Posterior vena cava (tissue), 2 donors: ENCODE results near the gene MYLK4. TPM values are rescaled to one million over a fixed set of nuclear protein-coding genes. Genes with fewer than 3 reads are reported as not detected.

ENCODE experiments used
- DNase-seq: peaks from one replicate; pipeline ENCODE4 v3.0.0-alpha.2; 2020; ENCODE audit warnings: low spot score
- intact Hi-C, 2 donors: fragments of 100-400 bp; cut with DNase I; formaldehyde crosslinking; loops; one replicate each; pipeline versions ENCODE4 v1.14.1 to v1.14.2; 2022 to 2023
- total RNA-seq, 2 donors: library from RNA; stranded (reverse); fragmentation: NEBNext Ultra II Directional; extraction: Animal tissue kit (Norgen Biotek cat#: 25700); gene quantifications; one replicate each; pipeline ENCODE4 v1.2.1, GENCODE V29; 2021
- donor health status: DM: yes; HTN: yes; CAD: no.
- donor health status: DM: yes; HTN: yes; CAD: no.

Gene MYLK4
- total RNA-seq, 2 donors from 2014 or later: 0.67 to 0.74 TPM

DNA sequence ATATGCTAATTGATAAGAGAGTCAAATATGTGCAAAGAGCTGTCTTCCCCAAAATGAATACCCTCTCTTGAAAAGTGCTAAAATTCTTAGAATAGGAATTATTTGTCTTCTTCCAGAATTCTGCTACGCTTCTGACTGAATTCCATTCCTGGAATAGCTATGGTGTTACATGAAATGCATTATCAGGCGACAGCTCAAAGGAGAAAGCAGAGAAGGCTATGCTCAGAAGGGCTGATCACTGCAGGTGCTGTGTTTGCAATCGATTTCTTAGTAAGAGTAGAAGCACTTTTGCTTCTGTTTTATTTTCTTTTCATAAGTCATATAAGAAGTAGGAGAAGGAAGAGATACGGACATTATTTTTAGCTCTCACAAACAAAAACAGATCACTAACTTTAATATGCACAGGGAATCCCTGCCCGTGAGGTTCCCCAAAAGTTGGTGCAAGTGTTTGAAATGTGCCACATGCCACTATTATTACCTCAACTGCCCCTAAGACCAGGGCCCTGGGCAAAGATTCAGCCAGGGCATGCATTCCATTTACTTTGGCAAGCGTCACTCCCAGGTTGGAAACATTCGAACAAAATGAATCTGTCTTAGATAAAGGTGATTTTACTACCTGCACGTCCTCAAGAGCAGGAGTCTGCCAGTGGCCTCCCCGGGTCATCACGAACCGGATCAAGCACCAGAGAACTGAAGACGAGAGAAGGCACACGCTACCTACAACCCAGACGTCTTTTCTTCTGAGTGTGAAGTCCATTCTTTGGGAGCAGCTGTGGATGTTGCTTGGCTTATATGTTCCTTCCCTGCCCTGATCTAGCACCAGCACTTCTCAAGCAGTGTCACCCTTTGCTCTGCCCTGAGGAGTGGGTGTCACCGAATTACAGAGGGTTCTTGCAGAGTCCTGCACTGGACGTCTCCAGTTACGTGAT lies 7.2 kb downstream of the MYLK4 start:
- no peak for DNase-seq
- intact Hi-C loops: no loop called here

DNA sequence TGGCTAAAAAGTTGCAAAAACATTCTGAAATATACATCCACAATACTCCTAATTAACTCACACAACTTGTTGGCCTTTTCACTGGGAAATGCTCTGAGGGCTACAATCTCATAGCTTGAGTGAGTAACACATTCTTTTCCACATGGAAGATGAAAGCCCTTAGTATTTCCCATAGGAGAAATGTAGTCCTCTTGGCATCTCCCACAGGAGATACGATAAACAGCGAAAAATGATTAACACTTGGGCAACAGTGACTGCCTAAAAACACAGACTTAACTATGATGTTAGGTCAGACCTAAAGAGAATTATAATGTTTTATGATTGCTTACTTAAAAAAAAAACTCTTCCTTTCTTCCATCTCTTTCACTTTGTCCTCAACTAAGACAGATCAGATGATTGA lies 9.0 kb downstream of the MYLK4 start:
- DNase-seq: no peak
- intact Hi-C loops: no loop called here

DNA sequence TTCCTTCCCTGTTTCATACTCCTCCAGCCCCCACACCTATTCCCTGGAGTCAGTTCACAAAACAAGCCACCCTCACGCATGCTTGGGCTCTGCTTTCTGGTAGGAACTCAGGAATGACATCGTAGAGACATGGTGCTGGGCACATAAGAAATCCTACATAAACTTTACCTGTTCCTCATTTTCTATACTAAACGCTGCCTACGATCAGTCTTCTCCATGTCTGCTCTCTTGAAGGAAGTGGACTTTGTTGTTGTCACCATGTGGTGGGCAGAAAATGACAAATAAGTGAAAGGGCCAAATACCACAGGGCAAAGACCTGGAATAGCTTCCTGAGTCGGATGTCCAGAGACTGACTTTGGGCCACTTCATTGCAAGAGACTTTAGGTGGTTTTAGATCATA lies 10.1 kb downstream of the MYLK4 start:
- intact Hi-C loops: no loop called here
- DNase-seq: no peak

DNA sequence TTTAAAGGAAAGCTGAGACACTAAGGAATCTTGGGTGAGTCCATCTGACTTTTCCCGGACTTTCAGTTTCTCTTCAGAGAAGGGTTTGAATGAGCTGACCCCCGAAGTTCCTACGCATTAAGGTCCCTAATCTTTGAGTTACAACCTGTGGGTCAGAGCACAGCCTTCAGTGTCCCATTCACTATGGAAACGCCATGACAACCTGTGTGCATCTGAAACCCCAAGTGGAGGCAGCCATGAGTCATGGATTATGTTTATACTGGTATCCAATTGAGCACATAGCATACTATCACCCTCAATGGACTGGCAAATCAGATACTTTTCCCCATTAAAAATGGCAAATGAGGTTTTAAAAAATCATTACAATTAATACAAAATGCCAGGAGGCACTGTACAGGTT lies 11.4 kb downstream of the MYLK4 start:
- no peak for DNase-seq
- intact Hi-C loops: no loop called here

DNA sequence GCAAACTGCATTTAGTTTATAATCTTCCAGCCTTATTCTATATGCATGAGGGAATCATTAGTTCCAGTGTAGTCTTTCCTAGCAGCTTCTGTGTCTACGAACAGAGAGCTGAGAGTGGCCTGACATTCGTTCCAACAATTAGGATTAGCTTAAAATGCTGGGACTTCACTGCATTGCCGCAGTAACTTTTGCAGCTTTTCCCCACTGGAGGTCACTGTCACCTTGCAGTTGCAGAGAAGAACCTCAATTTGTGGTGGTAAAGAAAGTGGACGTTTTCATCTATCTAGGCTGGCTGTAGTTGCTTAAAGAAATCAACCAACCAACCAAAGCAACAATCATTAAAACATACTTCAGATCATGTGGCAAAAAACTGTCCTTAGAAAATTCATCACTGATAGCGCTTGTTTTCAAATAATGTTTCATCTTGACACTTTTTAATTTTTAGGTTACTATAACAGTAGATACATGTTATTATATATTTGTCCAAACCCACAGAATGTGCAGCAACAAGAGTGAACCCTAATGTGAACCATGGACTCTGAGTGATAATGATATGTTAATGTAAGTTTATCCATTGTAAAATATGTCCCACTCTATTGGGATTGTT lies 12.2 kb downstream of the MYLK4 start:
- intact Hi-C loops: no loop called here
- DNase-seq: no peak

DNA sequence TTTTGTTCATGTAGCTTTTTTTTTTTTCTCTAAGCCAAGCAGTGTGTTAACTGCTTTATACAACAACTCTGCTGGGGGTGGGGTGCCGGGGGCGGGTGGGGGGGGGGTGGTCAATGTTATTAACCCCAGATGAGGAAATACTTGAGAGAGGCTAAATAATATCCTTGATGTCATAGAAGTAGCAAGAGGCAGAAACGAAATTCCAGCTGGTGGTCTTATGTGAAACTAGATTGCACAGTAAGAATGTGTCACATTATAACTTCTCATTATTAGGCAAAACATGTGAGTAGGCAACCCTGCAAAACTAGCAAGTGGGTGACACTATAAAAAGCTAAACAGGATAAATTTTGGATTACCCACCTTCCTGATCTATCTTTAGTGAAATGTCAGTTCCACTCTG lies 12.8 kb downstream of the MYLK4 start:
- intact Hi-C loops: no loop called here
- DNase-seq: no peak

DNA sequence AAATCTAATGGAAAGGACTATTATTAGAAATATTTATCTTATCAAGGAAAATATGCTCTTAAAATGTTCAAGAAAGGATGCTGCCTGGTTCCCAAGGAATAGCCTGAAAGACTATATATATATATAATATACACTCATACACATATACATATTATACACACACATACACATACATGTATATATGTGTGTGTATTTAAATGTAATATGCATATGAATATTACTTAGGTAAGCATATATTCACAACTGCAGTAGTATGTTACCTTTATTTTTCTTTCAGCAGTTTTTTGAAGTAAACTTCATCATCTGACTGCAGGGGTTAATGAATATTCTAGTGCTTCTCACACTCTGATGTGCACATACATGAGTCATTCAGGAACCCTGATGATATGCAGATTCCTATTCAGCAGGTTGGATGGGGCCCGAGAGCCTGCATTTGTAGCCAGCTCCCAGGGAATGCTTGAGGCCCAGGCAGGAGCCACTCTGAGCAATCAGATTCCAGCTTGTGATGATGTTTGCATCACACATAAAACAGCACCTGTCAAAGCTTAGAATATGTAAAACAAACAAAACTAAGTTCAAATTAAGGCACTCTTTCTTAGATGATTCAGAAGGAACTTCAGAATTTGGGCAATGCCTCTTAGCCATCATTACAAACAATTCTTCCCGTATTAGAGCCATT lies 16.1 kb downstream of the MYLK4 start:
- no peak for DNase-seq
- intact Hi-C loops: no loop called here

DNA sequence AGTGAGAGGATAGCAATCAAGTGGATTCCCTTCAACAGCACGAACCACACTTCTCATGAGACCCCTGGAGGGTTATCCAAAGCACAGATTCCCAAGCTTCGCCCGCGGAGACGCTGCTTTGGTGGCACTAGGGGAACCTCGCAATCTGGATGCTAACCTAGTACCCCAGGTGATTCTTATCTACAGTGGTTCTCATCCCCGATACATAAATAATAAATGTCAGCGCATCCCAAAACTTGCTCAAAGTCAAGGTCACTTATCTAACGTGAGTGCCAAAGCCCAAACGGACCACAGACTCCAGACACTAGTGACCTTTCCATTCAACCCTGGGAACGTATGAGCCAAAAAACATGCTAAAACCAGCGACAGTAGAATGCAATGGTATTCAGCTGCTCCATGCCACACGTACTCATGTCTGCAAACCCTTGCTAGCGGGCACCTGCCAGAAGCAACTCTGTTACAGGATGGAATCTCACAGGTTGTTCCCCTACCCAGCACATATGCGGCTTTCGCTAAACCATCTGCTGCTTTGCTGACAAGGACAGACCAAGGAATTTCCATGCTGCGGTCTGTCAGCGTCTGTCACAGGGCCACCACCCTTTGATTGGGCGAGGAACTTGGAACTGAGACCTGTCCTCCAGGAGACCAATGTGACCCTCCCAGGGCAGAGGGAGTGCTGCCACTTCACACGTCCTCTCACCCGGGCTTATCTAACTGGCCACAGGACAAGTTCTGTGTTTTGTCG lies 16.8 kb downstream of the MYLK4 start:
- no peak for DNase-seq
- intact Hi-C loops: no loop called here

DNA sequence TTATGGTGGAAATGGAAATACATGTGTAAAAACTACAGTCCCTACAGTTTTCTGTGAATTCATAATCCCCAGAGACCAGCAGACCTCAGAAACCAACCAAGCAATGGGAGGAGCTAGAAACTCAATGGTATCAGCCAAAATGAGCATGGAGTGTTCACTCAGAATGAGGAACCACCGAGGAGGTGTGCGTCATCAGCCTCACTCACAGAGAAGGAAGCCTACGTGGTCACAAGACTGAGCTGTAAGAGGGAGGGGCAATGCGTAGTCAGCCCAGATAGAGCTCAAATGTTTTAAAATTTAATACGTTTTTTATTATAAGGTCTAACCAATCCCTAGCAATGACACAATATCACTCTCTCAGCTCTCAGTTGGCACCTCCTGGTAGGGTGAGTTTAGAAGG lies 17.4 kb downstream of the MYLK4 start:
- DNase-seq: peak; percentile 89
- intact Hi-C loops: no loop called here

DNA sequence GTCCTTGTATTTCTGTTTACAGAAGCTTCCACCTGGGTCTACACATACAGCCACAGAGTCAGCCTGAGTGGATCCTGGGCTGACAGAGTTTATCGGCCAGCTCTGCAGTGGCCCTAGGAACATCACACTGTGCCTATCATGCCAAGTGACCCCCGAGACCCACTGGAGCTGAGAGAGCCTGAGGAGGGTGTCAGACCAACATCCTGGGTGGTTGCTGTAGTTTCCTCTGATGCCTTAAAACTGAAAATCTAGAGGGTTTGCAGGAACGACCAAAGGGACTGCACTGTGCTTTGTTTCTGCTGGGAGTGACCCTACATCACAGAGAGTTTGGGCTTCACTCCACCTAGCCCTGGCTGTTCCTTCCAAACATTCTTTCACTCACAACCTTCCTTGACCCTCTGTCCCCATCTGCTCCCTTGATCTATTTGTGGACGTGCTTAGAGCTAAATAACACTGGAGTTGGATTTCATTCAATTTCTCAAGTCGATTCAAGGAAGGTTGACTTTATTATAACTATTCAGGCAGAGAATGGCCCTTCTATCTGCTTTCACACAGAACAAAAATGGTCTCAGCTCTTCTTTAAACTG lies 18.1 kb downstream of the MYLK4 start:
- no peak for DNase-seq
- intact Hi-C loops: no loop called here

DNA sequence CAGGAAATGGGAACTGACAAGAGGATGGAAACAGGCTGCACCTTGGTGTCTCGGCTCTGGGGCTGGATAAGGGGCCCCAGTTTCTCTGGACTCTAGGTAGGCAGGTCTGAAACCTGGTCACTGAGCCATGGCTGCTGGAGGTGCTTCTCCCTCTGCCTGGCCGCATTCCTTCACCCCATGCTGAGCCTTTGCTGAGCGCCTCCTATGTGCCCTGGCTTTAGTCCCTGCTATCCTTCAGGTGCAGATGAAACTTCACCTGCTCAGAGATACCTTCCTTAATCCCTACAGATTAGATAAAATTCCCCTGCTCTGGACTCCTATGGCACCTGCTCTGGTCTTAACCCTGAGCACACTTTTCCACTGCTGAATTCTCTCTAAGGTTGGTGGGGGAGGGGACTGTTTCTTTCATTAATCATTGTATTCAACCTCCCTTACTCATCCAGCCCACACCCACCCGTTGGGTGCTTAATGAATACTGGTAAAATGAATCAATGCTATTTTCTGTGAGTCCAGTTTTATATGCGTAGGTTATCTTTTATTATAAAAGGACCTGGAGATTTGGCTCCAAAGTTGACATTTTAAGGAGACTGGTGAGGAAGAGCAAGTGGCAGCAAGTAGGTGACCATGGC lies 19.3 kb downstream of the MYLK4 start:
- intact Hi-C loops: no loop called here
- no peak for DNase-seq

DNA sequence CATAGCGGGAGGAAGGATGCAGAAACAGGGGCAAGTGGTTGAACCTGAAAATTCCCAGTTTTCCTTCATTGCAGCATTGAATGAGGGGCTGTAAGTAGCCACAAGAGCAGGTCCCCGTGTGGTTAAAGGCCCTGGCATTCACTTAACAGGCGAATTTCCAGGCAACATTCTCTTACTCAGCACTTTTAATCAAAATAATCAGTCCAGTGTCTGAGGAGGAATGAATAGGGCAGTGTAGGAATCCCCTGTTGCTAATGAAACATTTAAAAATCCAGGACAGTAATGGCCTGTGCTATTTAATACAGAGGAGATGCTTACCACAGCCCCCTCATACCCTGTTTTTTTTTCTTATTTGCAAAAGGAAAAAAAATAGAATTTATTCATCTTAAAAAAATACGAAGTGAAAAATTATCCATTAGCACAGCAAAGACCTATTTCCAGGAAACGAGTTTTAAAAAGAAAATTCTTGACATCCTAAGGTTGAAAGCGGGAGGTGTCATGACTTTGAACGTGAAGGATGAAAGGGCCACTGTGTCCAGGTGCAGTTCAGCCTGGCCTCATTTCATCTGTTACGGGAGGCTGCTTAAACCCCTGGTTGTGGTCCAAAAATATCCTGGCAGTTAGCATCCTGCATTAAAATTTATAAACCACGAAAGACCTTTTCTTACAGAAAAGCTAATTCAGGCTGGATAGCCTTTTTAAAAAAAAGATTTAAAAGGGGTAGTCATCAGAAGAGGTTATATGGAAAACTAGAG lies 20.2 kb downstream of the MYLK4 start:
- intact Hi-C loops: no loop called here
- DNase-seq: no peak

DNA sequence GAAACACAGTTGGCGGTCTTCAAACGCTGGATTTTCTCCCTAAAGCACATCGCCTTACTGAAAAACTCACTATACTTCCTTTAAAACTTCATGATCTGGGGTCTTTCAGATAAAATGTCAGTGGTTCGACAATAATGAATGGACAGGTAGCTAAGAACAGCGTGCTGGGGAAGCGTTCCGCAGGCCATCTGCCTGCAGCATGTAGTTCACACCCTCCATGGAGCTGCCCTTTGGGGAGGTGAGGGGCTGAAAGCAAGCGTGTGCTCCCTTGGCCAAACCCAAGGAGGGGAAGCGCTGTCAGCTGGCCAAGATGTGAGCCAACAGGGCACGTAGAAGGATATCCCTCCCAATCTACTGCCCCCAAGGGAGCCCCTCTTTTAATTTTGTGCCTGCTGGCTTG lies 20.8 kb downstream of the MYLK4 start:
- intact Hi-C loops: no loop called here
- no peak for DNase-seq

DNA sequence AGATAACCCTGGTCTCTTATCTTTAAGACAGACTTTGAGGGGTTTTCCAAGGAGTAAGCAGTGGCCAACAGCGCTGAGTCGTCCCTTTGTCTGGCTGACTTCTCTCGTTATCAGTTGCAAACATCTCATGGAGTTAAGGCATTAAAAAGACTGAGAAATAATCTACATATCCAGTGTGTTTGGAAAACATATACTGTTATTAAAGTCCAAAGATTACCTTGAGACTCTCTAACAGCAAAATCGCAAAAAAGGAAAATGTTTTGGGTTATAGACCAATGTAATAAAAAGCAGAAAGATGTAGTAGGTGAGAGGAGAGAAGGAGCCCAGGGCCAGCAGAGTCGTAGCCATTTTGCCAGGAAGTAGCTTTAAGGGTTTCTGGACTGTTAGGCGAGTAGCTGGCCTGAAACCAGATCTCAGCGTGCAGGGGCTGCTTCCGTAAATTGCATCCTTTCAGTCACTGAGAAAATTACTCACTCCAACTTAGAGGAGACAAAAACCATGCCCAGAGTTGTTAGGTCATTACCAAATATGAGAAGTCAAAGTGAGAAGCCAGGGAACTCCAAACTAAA lies 24.6 kb downstream of the MYLK4 start:
- intact Hi-C loops: no loop called here
- no peak for DNase-seq

DNA sequence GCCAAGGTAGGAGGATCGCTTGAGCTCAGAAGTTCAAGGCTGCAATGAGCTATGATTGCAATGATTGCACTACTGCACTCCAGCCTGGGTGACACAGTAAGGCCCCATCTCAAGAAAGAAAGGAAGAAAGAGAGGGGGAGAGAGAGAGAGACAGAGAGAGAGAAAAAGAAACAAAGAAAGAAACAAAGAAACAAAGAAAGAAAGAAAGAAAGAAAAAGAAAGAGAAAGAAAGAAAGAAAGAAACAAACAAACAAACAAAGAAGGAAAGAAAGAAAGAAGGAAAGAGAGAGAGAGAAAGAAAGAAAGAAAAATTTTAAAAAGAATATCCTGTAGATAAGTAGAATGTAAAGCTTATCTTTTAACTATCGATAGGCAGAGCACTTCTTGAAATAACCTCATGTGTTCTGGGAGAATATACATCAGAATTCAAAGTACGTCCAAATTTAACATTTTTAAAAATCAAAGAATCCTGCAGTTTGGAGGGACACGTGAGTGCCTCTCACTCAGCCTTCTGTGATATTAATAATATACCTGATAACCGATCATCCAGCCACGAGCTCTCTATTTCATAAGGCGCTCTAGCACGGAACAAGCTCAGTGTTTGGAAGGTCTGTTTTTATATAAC lies 25.2 kb downstream of the MYLK4 start:
- intact Hi-C loops: no loop called here
- DNase-seq: no peak

DNA sequence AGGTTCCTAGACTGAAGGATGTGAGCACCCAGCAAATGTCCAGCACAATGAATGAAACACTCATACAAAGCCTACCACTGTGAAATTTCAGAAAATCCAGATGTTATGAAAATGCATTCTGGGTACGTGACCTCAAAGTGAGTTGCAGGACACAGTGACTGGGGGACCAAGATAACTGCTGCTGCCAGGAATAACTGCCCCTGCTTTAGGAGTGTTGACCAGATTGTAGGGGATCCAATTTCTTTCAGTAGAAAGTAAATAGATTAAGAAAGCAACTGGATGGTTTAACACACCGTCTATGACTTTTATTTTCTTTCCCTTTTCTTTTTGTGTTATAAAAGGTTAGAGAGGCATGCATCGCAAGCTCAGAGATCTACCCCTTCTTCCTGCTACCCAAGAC lies 29.5 kb downstream of the MYLK4 start:
- DNase-seq: no peak
- intact Hi-C loops: no loop called here

DNA sequence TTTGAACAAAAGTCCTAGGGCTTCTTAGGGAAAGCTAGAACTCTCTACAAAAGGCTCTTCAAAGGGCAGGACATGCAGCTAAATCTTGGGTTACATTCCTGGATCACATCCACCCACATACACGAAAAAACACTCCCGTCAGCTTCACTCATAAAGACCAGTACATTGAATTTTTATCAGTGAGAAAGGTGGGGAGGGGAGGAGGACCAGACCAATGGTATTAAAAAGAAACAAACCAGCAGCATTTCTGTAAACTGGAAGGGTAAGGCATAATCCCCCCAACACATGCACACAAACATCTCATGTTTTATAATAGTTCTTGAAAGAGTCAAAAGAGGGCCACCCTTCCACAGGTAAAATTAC lies 31.6 kb downstream of the MYLK4 start:
- DNase-seq: no peak
- intact Hi-C loops: no loop called here
